Transverse colon (tissue), 3 donors: ENCODE measurements around the gene SYMPK.

Experiments
- CTCF ChIP-seq, 5 experiments: fragments of 200-600 bp in 3 of 5; fragments of 450-650 bp in 2 of 5; sonication (generic) in 3 of 5; IDR thresholded peaks; 1 replicate in 2 of 5; 2 replicates in 3 of 5; pipeline ENCODE4 v1.5.1; 2016 to 2017; ENCODE audit warnings: antibody characterized with exemption in 5 of 5, inconsistent platforms in 3 of 5, mild to moderate bottlenecking in 2 of 5, moderate library complexity in 1 of 5
- POLR2A ChIP-seq: fragments of 450-650 bp; IDR thresholded peaks from one replicate; pipeline ENCODE4 v1.6.1; 2016; ENCODE audit warnings: antibody characterized with exemption, mild to moderate bottlenecking, moderate library complexity

- no peak for TF ChIP-seq CTCF (IDR thresholded peaks at IDR 0.05)
- no peak for TF ChIP-seq POLR2A
Measured at GRCh38 chr19:45777395-45777961, 85.5 kb downstream of the SYMPK start.
